Activated CD8-positive, alpha-beta memory T cell treated with anti-CD3 and anti-CD28 coated beads, Interleukin-2, amount 50 U/mL, for 1 hour (primary cell): ENCODE results near the gene APEX1.
"Not testable (repeated sequence)": the region's sequence is repeated elsewhere in the genome, so short reads cannot be mapped to it uniquely, and the experiment has no call there.

ENCODE experiments used
- DNase-seq: peaks from one replicate; pipeline ENCODE4 v3.0.0-alpha.2; 2020; ENCODE audit errors: extremely low read depth

The APEX1 gene

DNA sequence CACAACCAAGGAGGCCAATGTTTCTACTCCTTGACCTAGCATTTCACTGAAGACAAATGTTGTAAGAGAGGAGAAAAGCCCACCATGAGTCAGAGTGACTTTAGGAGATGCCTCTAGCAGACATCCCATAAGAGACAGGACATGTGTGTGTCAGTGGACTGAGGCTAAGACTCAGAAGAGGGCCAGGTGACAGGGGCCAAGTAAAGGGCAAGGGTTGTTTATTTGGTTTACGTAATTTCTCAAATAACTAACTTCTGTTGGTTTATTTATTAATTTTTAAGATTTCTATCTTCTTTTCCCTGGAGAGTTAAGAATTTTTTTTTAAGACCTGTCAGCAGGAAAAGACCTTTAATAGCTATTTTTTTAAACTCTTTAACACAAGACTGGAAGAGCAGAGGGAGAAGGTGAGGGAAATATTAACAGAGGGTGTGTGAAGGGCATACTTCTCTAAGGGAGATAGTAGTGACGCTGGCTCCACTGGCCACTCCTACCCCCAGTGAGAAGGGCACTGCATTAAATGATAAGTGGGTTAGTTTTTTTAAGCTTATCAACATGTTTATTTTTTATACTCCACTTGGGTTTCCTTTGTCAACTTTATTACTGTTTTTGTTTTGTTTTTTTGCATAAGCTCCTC is 17.6 kb downstream of the APEX1 start:
- no peak for DNase-seq

DNA sequence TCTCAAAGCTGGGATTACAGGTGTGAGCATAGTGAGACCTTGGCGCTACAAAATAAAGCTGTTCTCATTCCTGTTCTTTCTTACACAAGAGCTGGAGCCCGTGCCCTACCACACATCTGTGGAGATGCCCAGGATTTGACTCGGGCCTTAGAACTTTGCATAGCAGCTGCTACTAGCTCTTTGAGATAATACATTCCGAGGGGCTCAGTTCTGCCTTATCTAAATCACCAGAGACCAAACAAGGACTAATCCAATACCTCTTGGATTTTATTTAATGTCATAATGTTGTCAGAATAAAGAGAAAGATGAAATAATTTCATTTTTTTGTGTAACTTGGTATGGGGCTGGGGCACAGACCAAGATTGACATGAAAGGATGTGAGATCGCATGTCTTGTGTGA is 21.8 kb downstream of the APEX1 start:
- DNase-seq: no peak

DNA sequence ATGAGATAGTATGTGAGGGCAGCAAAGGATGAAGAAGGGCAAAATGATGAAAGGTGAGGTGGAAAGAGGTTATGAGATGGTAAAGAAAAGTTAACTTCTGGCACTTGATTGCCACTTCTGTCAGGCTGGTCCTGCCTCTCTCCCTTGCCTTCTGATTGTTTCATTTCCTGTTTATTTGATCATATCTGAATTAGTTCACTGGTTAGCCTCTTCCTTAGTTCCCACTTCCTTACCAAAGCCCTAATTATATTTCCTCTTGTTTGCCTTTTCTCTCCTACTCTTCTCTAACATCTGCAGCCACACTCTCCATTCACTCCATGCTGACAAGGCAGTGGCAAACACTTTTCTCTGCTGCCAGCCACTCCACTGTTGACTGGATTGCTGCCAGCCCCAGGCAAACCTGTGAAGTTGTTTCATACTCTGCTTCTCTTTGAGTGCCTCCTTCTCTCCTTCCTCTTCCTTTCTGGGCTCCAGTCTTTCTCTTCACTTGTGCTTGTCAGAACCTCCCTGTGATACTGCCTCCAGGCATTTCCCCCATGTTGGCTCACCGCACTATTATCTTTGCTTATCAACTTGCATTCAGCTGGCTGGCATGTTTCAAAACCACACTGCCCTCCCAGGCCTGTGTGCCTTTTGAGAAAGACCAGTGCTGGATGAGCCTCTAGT is 22.3 kb downstream of the APEX1 start:
- no peak for DNase-seq

DNA sequence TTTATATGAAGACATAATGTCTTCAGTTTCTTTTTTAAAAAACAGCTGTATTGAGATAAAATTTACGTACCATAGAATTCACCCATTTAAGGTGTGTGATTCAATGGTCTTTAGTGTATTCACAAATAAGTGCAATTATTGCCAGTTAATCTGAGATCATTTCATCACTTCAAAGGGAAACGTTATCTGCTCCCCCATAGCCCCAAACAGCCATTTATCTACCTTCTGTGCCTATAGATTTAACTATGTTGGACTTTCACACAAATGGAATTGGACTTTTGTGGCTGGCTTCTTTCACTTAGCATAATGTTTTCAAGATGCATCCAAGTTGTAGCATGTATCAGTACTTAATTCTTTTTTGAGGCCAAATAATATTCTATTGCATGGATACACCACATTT is 23.9 kb downstream of the APEX1 start:
- no peak for DNase-seq

DNA sequence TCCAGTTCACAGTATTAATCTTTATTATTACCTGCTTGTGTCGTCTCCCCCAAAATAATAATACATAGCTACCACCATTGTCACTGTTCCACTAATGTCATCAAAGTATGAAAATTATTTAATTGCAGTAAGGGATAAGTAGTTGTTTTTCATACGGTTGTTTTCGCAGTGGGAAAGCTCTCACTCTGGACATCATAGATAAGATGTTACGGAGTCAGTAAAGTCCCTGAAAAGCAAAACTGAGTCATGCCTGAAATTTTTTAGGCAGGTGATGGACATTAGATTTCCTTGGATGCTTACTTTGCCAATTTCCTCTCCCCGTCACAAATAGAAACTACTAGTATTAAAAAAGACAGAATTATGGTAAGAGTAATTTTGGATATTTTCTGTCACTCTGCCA is 27.4 kb downstream of the APEX1 start:
- no peak for DNase-seq

DNA sequence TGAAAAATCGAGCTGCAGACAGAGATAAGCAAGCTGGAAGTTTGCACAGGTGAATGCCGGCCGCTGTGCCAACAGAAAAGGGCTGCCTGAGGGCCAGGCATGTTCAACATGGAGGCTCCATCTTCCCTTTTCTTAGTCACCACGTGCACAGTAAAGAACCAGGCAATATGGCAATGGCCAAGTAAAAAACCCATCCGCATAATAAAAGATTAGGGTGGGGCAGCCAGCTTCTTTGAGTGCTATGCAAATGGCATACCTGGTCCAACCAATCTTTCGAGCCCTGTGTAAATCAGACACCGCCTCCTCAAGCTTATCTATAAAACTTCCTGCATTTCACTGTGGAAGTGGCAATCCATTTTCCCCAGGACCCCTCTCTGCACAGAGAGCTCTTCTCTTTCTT is 30.9 kb downstream of the APEX1 start:
- DNase-seq: no peak

DNA sequence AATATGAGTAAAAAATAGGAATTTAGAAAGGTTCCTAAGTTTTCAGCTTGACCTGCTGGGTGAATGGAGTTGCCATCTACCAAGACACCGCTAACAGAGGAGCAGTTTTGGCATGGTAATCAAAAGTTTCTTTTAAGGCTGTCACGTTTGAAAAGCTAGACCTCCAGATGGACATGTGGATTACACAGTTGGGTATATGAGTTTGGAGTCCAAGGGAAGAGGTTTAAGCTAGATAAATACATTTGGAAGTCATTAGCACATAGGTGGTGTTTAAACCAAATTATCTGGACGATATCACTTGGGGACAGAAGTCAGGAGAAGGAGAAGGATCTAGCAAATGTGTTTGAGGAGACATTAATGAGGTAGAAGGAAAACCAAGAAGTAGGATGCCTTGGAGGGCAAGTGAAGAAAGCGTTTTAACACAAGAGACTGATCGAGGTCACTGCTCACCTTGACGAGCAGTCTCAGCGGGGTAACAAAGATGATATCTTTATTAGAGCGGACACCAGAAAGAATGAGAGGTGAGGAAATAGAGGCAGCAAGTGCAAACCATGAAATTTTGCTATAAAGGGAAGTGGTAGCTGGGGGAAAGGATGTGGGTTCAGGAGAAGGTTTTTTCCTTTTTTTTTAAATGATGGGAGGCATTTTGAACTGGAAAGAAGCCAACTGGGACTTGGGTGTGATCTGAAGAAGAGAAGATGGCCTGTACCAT is 31.8 kb downstream of the APEX1 start:
- no peak for DNase-seq

DNA sequence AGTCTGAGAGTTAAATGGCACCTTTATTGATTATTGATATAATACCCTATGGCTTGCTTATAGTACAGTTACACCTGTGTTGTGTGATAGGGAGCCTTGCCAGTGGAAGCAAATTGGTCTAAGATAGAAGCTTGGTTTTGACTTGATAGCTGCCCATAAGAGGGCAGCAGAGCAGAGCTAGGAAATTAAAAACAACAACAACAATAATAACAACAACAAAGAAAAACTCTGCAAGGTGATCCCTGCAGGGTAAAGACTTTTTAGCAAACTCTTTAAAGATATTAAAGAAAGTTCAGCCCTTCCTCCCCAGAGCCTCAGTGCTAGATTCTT is 32.3 kb downstream of the APEX1 start:
- no peak for DNase-seq

DNA sequence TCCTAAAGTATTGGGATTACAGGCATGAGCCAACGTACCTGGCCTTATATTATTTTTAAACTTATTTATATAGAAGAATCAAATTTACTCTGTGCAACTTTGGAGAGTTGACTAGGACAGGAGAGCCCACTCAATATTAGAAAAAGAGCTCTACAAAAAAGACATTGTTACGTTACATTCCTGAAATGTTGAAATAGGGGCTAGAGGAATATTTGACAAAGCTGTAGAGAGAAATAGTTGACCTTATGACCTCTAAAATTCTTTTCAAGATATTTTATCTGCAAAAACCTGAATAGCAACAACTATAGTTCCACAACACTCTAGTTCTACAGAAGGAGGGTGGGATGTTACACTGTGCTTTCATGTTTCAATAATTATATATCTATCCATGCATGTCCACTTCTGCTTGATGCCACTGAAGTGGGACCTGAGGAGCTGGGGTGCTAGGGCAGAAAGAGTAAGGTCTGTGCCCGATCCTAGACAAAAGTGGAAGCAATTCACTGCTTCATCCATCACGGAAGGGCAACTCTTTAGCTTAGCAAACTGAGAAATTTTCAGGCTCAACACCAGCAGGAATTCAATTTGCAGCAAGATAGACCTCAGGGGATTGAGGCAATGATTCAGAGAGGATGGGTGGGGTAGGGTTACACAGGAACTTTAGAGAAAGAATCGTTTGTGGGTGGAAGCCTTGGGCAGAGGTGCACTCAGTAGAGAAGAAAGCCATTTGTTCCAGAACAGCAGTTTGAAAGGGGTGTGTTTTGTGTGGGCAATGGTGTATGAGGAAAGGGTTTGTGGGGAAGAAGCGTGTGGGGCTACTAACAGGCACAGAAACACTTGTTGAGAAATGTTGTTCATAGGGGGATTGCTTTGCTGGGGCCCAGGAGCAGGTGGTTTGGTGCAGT is 34.3 kb downstream of the APEX1 start:
- no peak for DNase-seq

DNA sequence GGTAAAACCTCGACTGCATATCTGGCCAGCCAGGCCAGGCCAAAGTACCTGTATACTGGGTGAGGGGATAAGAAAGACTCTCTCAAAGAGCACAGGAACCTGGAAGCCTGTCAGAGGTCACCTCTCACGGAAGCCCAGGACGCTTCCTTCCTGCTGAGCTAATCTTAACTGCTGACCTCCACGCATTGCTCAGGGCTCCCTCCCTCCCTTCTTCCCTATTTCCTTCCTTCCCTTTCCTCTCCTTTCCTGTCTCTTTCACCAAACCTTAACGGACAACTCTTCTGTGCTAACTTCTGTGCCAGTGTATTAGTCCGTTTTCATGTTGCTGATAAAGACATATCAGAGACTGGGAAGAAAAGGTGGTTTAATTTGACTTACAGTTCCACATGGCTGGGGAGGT is 35.5 kb downstream of the APEX1 start:
- DNase-seq: no peak

DNA sequence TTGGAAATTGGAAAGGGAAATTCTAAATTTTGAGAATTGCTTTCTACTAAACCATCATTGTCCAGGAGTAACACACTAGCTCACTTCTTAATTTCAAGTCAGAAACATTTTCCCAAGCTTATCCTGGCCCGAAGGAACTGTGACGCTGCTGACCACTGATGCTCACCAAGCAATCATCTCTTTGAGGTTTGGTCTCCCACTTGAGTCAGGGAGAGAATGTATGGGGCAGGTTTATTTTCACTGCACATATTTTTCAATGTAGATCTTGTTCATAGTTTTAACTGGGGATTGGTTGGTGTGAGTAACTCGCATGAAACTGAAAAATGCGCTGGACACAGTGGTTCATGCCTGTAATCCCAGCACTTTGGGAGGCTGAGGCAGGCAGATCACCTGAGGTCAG is 37.5 kb downstream of the APEX1 start:
- DNase-seq: no peak

DNA sequence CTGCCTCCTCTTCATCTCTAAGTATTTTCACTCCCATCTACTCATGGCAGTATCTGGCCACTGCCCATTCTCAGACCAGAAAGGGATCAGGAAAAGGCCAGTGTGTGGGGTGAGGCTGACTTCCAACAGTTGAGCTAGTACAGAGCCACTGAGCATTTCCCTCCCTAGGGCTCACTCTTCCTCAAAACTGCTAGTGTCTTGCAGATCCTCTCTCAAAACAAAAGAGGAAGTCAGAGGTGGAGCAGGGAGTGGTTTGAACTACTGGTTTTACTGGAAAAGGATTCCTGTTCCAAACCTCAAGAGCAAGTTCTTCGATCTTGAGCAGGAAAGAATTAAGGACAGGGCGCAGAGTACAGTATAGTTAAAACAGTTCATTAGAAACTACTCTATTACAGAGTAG is 38.6 kb downstream of the APEX1 start:
- no peak for DNase-seq

DNA sequence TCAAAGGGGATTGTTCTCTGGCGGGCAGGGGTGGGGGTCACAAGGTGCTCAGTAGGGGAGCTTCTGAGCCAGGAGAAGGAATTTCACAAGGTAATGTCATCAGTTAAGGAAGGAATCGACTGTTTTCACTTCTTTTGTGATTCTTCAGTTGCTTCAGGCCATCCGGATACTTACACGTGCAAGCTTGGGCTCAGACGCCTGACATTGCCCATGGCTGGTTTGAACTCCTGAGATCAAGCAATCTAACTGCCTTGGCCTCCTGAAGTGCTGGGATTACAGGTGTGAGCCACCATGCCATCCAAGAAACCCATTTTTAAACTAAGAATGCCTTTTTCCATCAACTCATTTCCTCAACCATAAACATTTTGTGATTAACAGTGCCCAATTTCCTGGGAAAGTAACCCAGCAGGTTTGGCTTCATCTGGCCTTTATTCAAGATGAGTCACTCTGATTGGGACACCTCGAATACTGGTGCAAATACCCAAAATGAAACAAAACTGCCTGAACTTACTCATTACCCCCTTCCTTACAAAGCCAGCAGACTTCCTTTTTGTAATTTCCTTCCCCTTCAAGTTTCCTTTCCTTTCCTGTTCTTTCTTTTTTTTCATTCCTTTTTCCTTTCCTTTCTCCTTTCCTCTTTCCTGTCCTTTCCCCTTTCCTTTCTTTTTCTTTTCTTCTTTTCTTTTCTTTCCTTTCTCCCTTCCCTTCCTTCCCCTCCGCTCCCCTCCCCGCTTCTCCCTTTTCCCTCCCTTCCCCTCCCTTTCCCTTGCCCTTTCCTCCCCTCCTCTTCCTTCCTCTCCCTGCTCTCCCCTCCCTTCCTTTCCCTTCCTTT is 40.1 kb downstream of the APEX1 start:
- DNase-seq: no peak

DNA sequence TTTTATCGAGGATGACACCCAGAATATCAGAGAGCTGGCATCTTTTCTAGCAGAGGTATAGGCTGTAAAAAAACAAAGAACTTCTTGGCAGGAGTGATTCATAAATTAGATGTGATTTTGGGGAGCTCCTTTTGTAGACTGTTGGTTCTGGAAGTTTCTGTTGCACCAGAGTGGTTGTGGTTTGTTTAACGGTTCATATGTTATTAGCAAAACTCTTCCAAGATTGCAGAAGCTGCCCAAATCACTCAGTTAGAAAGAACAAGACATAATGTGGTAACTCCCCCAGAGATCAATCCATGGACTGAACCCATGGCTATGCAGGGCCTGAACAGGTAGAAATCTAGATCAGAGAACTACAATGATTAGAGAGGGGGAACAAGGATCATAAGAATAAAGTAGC is 43.6 kb downstream of the APEX1 start:
- no peak for DNase-seq

DNA sequence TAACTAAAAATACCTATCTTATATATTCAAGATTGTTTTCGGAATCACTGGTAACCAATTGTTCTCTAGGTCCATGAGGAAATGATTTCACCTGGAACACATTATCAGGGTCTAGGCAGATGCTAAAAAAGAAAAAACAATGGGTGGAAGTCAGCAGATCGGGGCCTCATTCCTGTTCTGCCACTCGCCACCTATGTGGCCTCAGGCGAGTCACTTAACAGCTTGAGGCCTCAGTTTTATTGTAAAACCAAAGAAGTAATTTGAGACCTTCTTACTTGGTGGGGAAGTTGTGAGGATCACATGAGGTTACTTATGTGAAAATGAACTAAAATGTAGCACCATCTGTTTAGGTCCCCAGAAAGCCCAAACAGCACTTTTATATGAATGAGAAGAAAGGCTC is 44.1 kb downstream of the APEX1 start:
- no peak for DNase-seq

DNA sequence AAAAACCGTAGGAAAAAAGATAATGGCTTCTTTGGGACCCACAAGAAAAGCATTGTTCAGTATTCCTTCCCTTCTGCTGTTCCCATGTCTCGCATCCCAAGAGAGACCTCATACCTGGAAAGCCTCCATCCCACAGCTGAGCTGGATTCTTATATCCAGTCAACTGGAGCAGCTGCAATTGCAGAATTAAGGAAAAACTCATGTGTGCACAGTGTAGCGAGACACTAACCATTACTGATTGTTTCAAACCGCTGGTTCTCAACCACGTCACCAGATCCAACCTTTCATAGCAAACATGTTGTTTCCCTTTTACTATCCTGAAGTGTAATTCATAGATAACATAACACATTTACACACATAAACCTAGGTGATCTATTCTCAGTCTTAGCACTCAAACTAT is 44.9 kb downstream of the APEX1 start:
- DNase-seq: no peak

DNA sequence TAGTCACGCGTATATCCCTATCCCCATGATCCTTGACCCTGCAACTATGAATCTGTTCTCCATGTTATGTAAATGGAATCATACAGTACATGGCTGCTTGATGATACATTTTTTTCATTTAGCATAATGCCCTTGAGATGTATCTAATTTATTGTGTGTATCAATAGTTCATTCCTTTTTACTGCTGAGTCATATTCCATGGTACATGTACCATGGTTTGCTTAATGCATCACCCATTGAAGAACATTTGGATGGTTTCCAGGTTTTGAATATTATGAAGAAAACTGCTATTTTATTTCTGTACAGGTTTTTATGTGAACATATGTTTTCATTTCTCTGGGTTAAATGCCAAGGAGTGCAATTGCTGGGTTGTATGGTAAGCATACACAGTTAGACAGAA is 46.3 kb downstream of the APEX1 start:
- no peak for DNase-seq

DNA sequence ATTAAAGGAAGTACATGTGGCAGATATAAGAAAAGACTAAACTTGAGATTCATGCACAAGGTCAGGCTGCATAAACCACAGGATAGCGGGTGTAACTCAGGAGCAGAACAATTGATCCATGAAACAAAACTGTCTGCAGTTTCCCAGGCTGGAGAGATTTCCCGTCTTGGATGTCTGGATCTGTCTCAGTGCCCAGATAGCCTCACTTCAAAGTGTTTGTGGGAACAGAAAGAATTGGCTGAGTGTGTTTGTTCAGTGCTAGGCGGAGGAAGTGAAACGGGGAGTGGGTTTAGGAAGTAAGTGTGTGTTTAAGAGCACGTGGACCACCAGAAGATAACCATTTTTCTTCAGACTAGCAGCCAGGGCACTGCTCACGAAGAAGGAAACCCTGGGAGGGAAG is 48.9 kb downstream of the APEX1 start:
- DNase-seq: no peak

DNA sequence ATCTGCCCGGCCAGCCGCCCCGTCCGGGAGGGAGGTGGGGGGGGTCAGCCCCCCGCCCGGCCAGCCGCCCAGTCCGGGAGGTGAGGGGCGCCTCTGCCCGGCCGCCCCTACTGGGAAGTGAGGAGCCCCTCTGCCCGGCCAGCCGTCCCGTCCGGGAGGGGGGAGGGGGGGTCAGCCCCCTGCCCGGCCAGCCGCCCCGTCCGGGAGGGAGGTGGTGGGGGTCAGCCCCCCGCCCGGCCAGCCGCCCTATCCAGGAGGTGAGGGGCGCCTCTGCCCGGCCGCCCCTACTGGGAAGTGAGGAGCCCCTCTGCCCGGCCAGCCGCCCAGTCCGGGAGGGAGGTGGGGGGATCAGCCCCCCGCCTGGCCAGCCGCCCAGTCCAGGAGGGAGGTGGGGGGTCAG is 51.2 kb downstream of the APEX1 start:
- DNase-seq: not testable (repeated sequence)

DNA sequence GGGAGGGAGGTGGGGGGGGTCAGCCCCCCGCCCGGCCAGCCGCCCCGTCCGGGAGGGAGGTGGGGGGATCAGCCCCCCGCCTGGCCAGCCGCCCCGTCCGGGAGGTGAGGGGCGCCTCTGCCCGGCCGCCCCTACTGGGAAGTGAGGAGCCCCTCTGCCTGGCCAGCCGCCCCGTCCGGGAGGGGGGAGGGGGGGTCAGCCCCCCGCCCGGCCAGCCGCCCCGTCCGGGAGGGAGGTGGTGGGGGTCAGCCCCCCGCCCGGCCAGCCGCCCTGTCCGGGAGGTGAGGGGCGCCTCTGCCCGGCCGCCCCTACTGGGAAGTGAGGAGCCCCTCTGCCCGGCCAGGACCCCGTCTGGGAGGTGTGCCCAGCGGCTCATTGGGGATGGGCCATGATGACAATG is 51.7 kb downstream of the APEX1 start:
- DNase-seq: not testable (repeated sequence)
